OCI-LY7 (cell line): ENCODE results near the gene VSIR. TPM values are rescaled to one million over a fixed set of nuclear protein-coding genes. Genes with fewer than 3 reads are reported as not detected.
A peak's percentile ranks its signal among the peaks of the same experiment; 100 is the strongest.

Experiments used
- BruUV-seq: library from RNA; stranded (reverse); fragments of 400-500 nt; replicated peaks from 2 replicates; lab custom pipeline; 2021; lab: Mats Ljungman, UMichigan
- CTCF ChIA-PET: fragments of 300-600 bp; sonication (Branson Sonifier 250); formaldehyde crosslinking; loops from one replicate; lab custom pipeline; 2022; ENCODE audit warnings: antibody characterized with exemption; ENCODE audit not compliant: unreplicated experiment; lab: Charles Lee
- POLR2A ChIA-PET: fragments of 300-600 bp; sonication (Branson Sonifier 250); formaldehyde crosslinking; loops from one replicate; lab custom pipeline; 2022; ENCODE audit warnings: antibody characterized with exemption; lab: Charles Lee
- DNase-seq: peaks from one replicate; pipeline ENCODE4 v3.0.0-alpha.2; 2015; ENCODE audit warnings: low spot score
- H2AFZ ChIP-seq: fragments of 200-600 bp; sonication (generic), shearing (Covaris generic); 2 replicates; pipeline ENCODE4 v1.6.1; 2014; ENCODE audit warnings: mild to moderate bottlenecking, antibody characterized with exemption, low read length, moderate library complexity
- H3K27ac ChIP-seq: fragments of 200-600 bp; sonication (generic); 2 replicates; pipeline ENCODE4 v1.5.1; 2014; ENCODE audit warnings: mixed run types, low read depth, mild to moderate bottlenecking, moderate library complexity, low read length, inconsistent platforms; ENCODE audit not compliant: poor library complexity, severe bottlenecking
- H3K36me3 ChIP-seq: fragments of 200-600 bp; sonication (generic); 2 replicates; pipeline ENCODE4 v1.6.1; 2014; ENCODE audit warnings: mild to moderate bottlenecking, antibody characterized with exemption, low read length, moderate library complexity, mixed read lengths; ENCODE audit not compliant: insufficient read depth
- H3K4me1 ChIP-seq: fragments of 200-600 bp; sonication (generic); 2 replicates; pipeline ENCODE4 v1.5.1; 2014; ENCODE audit warnings: mild to moderate bottlenecking, low read length; ENCODE audit not compliant: insufficient read depth, poor library complexity, severe bottlenecking
- H3K4me2 ChIP-seq: fragments of 200-600 bp; sonication (generic); 2 replicates; pipeline ENCODE4 v1.6.1; 2014; ENCODE audit warnings: mild to moderate bottlenecking, low read length
- H3K4me3 ChIP-seq: fragments of 200-600 bp; sonication (generic); 2 replicates; pipeline ENCODE4 v1.5.1; 2014; ENCODE audit warnings: mild to moderate bottlenecking, low read depth, low read length; ENCODE audit not compliant: poor library complexity, severe bottlenecking
- H3K79me2 ChIP-seq: fragments of 200-600 bp; sonication (generic); 2 replicates; pipeline ENCODE4 v1.6.1; 2016; ENCODE audit warnings: low read depth, mild to moderate bottlenecking, low read length, moderate library complexity, mixed read lengths; ENCODE audit not compliant: insufficient read depth
- H3K9me2 ChIP-seq: fragments of 200-600 bp; sonication (generic); 2 replicates; pipeline ENCODE4 v1.6.1; 2016; ENCODE audit warnings: mild to moderate bottlenecking, low read length, mixed read lengths; ENCODE audit not compliant: insufficient read depth
- H3K9me3 ChIP-seq: fragments of 200-600 bp; sonication (generic); 2 replicates; pipeline ENCODE4 v1.6.1; 2014; ENCODE audit warnings: mild to moderate bottlenecking, mixed run types, low read length, mixed read lengths
- H4K20me1 ChIP-seq: fragments of 200-600 bp; sonication (generic); 2 replicates; pipeline ENCODE4 v1.6.1; 2014; ENCODE audit warnings: mild to moderate bottlenecking, antibody characterized with exemption, low read length, moderate library complexity, mixed read lengths; ENCODE audit not compliant: insufficient read depth
- CTCF ChIP-seq: fragments of 200-600 bp; sonication (generic); conservative IDR thresholded peaks from 2 replicates; pipeline ENCODE4 v1.5.1; 2014; ENCODE audit warnings: mild to moderate bottlenecking, antibody characterized with exemption, low read length, moderate library complexity, mixed read lengths
- EZH2phosphoT487 ChIP-seq: fragments of 200-600 bp; sonication (generic); IDR thresholded peaks from 2 replicates; pipeline ENCODE4 v1.6.1; 2018; ENCODE audit warnings: low read depth, borderline replicate concordance, mild to moderate bottlenecking, mixed run types, antibody characterized with exemption, low read length, moderate library complexity, mixed read lengths
- intact Hi-C: fragments of 100-400 bp; cut with micrococcal nuclease; formaldehyde crosslinking; loops from one replicate; pipeline ENCODE4 v1.10.0; 2022; ENCODE audit not compliant: unreplicated experiment
- total RNA-seq, 2 experiments: library from RNA; depleted of rRNA in 1 of 2; stranded (reverse); fragments of >200 nt in 1 of 2; shearing (Covaris generic) in 1 of 2; gene quantifications; 2 replicates each; pipeline ENCODE4 v1.2.3, GENCODE V29; 2014 to 2022

Gene VSIR
- total RNA-seq, 2 experiments from 2014 or later, result 2.2 to 9.0 TPM

DNA sequence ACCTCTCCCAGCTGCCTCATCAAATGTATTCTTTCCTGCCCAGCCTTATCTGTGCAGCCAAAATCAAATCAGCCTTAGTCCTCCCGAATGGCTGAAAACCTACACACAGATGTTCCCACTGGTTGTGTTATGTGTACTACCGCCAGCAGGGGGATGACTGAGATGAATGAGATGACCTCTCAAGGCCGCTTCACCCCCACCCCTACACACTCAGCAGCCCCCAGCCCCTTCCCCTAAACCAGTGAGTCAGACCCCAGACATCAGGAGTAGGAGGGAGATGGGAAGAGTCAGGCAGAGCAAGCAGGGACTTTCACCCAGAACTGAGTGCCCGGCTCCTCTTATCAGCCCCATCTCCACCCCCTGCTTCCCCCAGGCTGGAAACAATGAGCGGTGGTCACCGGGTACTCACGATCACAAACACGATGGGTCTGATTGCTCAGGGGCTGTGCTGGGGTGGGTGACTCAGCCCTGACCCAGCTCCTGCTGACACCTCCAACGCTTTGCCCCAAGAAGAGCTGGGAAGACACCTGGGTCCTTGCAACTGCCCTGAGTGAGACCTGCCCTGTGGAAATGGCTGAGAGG, 47.2 kb downstream of the VSIR start:
- H3K36me3 ChIP-seq, result no peaks in the 10 kb centered on the region
- peak overlapping the region; percentile 1 for H3K4me3 ChIP-seq
- H3K9me2 ChIP-seq, result no peaks in the 10 kb centered on the region
- intact Hi-C loops, result loop anchor here (1.0 to 10.0 kb wide), 4 partner anchors 47 to 169 kb away; partner anchors contain the start of gene VSIR
- H3K79me2 ChIP-seq, result no peaks in the 10 kb centered on the region
- BruUV-seq, result no TSS peak
- peaks cover 55% of the 10 kb centered on the region for H3K4me1 ChIP-seq
- no peaks in the 10 kb centered on the region for H3K9me3 ChIP-seq
- DNase-seq, result peak; percentile 83
- peak overlapping the region; percentile 69; the same call in 1 of the 2 replicates for H2AFZ ChIP-seq
- peak overlapping the region; percentile 95 for H3K27ac ChIP-seq
- peak overlapping the region; percentile 91 for H3K4me2 ChIP-seq
- CTCF ChIA-PET, result interaction anchor here (0.8 to 2.0 kb wide), 5 partner anchors 9 to 86 kb away, joined by 3 to 6 read pairs (median 3); partner anchors contain the start of gene VSIR
- TF ChIP-seq CTCF (peak; percentile 82), EZH2phosphoT487 (no peak)
- no peaks in the 10 kb centered on the region for H4K20me1 ChIP-seq
- POLR2A ChIA-PET, result interaction anchor here (0.5 to 1.2 kb wide), 4 partner anchors 23 to 528 kb away, joined by 3 to 4 read pairs (median 3); no protein-coding TSS in a partner anchor

DNA sequence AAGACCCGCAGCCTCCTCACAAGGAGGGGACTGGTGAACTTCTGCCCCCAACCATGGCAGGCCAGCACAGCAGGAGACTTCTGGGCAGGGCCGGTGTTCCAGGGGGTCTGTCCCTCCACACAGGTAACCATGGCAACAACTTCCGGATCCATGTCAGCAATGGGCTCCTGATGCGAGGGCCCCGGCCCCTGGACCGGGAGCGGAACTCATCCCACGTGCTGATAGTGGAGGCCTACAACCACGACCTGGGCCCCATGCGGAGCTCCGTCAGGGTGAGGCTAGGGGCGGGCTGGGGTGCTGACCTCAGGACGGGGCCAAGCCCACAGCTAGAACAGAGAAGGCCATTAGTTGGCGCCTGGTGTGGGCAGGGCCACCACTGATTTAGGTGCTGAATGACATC, 48.1 kb downstream of the VSIR start:
- Histone ChIP-seq H2AFZ (no peak overlapping the region), H3K9me3 (no peaks in the 10 kb centered on the region), H3K4me2 (0 out of 2 replicates have a peak overlapping the region, but pooled peaks have one; percentile 91), H3K79me2 (no peaks in the 10 kb centered on the region), H3K4me3 (no peak overlapping the region), H3K27ac (no peak overlapping the region), H4K20me1 (no peaks in the 10 kb centered on the region), H3K9me2 (no peaks in the 10 kb centered on the region), H3K36me3 (no peaks in the 10 kb centered on the region), H3K4me1 (peaks cover 55% of the 10 kb centered on the region)
- BruUV-seq, result no TSS peak
- intact Hi-C loops, result loop anchor here (10.0 kb wide), 1 partner anchor 170 kb away; no protein-coding TSS in a partner anchor
- no peak for DNase-seq
- no peak for TF ChIP-seq EZH2phosphoT487
- TF ChIP-seq CTCF, result no peak
- POLR2A ChIA-PET, result interaction anchor here (0.5 to 1.2 kb wide), 4 partner anchors 23 to 614 kb away, joined by 3 read pairs; no protein-coding TSS in a partner anchor
- CTCF ChIA-PET, result interaction anchor here (0.9 to 2.0 kb wide), 3 partner anchors 8 to 85 kb away, joined by 3 to 6 read pairs (median 5); partner anchors contain the start of gene VSIR

DNA sequence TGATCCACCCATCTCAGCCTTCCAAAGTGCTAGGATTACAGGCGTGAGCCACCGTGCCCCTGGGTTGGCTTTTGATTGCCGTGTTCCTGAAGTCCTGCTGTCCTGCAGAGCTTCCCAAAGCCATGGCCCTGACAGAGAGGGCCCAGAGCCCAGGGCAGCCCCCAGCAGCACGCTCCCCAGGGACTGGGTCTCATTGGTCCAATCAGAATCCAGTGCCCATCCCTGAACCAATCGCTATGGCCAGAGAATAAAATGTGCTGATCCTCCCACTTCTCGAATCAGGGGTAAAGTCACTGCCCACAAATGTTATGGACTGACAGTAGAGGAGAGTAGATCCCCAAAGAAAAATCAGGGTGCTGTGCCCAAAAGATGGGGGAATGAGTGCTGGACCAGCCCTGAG, 48.8 kb downstream of the VSIR start:
- peaks cover 50% of the 10 kb centered on the region for H3K4me1 ChIP-seq
- DNase-seq, result no peak
- no peaks in the 10 kb centered on the region for H3K9me2 ChIP-seq
- ChIA-PET CTCF (interaction anchor here (0.7 to 0.9 kb wide), 2 partner anchors 13 to 86 kb away, joined by 3 to 4 read pairs; no protein-coding TSS in a partner anchor), POLR2A (interaction anchor here (0.7 to 1.3 kb wide), 2 partner anchors 12 to 13 kb away, joined by 3 to 7 read pairs; no protein-coding TSS in a partner anchor)
- no peak overlapping the region for H3K4me3 ChIP-seq
- H4K20me1 ChIP-seq, result no peaks in the 10 kb centered on the region
- H3K27ac ChIP-seq, result no peak overlapping the region
- no peaks in the 10 kb centered on the region for H3K36me3 ChIP-seq
- intact Hi-C loops, result loop anchor here (10.0 kb wide), 1 partner anchor 170 kb away; no protein-coding TSS in a partner anchor
- no peak overlapping the region for H3K4me2 ChIP-seq
- H3K9me3 ChIP-seq, result no peaks in the 10 kb centered on the region
- BruUV-seq, result no TSS peak
- TF ChIP-seq EZH2phosphoT487 (no peak), CTCF (no peak)
- H3K79me2 ChIP-seq, result no peaks in the 10 kb centered on the region
- no peak overlapping the region for H2AFZ ChIP-seq
